ENCODE data around the gene PLD5.
A peak's percentile ranks its signal among the peaks of the same experiment; 100 is the strongest.

PLD5 gene

DNA sequence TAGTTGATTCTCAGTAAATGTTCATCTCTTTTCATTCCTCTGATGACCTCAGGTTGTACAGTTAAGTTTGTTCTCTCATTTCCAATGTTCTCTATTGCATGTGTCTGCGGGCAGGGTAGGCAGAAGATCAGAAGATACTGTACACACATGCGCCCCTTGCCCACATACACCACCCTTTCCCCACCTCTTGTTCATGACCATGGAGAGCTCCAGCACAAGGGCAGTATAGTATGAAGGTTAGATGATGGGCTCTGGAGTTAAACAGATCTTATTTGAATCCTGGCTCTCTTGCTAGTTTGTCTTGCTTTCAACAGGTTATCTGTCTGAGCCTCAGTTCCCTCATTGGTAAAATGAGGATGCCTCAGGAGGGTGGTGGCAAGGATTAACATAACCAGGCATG lies 17.8 kb upstream of the PLD5 start:
- TF ChIP-seq RAD21 (IDR thresholded peaks at IDR 0.05; ENCODE audit: low read depth) = no peak
- TF ChIP-seq, protein P1, sequence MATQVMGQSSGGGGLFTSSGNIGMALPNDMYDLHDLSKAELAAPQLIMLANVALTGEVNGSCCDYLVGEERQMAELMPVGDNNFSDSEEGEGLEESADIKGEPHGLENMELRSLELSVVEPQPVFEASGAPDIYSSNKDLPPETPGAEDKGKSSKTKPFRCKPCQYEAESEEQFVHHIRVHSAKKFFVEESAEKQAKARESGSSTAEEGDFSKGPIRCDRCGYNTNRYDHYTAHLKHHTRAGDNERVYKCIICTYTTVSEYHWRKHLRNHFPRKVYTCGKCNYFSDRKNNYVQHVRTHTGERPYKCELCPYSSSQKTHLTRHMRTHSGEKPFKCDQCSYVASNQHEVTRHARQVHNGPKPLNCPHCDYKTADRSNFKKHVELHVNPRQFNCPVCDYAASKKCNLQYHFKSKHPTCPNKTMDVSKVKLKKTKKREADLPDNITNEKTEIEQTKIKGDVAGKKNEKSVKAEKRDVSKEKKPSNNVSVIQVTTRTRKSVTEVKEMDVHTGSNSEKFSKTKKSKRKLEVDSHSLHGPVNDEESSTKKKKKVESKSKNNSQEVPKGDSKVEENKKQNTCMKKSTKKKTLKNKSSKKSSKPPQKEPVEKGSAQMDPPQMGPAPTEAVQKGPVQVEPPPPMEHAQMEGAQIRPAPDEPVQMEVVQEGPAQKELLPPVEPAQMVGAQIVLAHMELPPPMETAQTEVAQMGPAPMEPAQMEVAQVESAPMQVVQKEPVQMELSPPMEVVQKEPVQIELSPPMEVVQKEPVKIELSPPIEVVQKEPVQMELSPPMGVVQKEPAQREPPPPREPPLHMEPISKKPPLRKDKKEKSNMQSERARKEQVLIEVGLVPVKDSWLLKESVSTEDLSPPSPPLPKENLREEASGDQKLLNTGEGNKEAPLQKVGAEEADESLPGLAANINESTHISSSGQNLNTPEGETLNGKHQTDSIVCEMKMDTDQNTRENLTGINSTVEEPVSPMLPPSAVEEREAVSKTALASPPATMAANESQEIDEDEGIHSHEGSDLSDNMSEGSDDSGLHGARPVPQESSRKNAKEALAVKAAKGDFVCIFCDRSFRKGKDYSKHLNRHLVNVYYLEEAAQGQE (IDR thresholded peaks at IDR 0.05; ENCODE audit: low read depth) = peak; percentile 55

DNA sequence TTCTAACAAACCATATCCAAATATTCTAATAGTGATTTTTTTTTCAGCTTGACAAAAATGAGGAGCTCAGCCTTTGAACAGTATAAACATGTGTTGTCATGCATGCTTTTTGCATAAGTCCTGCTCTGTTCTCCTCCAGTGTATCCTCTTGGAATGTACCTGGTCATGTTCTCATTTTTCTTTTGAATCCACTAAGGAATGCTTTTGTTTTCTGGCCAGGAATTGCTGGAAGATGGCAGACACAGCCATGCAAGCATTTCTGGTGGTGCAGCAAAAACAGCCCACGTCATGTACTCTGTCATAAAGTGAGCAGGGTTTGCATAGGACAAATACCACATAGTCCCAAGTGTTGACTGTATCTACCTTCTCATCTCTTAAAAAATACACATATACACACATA lies 11.5 kb upstream of the PLD5 start:
- TF ChIP-seq RAD21 (IDR thresholded peaks at IDR 0.05; ENCODE audit: low read depth) = no peak
- TF ChIP-seq CREB1 (IDR thresholded peaks at IDR 0.05; ENCODE audit: low read depth) = no peak
- TF ChIP-seq TAF1 (IDR thresholded peaks at IDR 0.05; ENCODE audit: low read depth) = no peak
- TF ChIP-seq ZBTB7A (IDR thresholded peaks at IDR 0.05; ENCODE audit: low read depth) = no peak
- TF ChIP-seq, protein P1 (IDR thresholded peaks at IDR 0.05; ENCODE audit: low read depth) = no peak
- TF ChIP-seq YY1 (IDR thresholded peaks at IDR 0.05; ENCODE audit: low read depth) = no peak
- no peak for TF ChIP-seq EP300 (IDR thresholded peaks at IDR 0.05; ENCODE audit: borderline replicate concordance)

DNA sequence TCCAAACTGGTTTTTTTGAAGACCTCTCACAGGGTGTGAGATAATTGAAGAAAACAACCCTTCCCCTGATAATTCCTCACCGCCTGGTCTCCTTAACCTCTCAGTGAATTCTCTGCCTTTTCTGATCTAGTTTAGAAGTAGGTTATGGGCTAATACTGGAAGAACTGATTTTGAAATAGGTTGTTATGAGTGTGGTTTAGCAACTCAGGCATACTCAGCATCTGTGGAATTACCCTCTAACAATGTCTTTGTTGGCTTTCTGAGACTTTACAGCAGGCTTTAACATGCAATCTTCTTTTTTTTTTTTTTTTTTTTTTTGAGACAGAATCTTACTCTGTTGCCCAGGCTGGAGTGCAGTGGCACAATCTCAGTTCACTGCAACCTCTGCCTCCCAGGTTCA lies 10.3 kb upstream of the PLD5 start:
- TF ChIP-seq, protein P2, sequence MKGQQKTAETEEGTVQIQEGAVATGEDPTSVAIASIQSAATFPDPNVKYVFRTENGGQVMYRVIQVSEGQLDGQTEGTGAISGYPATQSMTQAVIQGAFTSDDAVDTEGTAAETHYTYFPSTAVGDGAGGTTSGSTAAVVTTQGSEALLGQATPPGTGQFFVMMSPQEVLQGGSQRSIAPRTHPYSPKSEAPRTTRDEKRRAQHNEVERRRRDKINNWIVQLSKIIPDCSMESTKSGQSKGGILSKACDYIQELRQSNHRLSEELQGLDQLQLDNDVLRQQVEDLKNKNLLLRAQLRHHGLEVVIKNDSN (IDR thresholded peaks at IDR 0.05) = no peak
- TF ChIP-seq RAD21 (IDR thresholded peaks at IDR 0.05; ENCODE audit: low read depth) (no peak), NFIC (IDR thresholded peaks at IDR 0.05) (no peak), TAF1 (IDR thresholded peaks at IDR 0.05; ENCODE audit: low read depth) (no peak), CEBPB (IDR thresholded peaks at IDR 0.05) (no peak), CREB1 (IDR thresholded peaks at IDR 0.05; ENCODE audit: low read depth) (no peak), EGR1 (IDR thresholded peaks at IDR 0.05) (no peak), ZBTB7A (IDR thresholded peaks at IDR 0.05; ENCODE audit: low read depth) (no peak), EP300 (IDR thresholded peaks at IDR 0.05; ENCODE audit: borderline replicate concordance) (no peak), TCF12 (IDR thresholded peaks at IDR 0.05; ENCODE audit: low read depth) (no peak), YY1 (IDR thresholded peaks at IDR 0.05; ENCODE audit: low read depth) (no peak), FOXM1 (IDR thresholded peaks at IDR 0.05; ENCODE audit: borderline replicate concordance, low read depth) (no peak), TEAD4 (IDR thresholded peaks at IDR 0.05) (no peak)
- TF ChIP-seq, protein P1 (IDR thresholded peaks at IDR 0.05; ENCODE audit: low read depth) = no peak
- TF ChIP-seq, protein P3, sequence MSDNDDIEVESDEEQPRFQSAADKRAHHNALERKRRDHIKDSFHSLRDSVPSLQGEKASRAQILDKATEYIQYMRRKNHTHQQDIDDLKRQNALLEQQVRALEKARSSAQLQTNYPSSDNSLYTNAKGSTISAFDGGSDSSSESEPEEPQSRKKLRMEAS (IDR thresholded peaks at IDR 0.05) = no peak

DNA sequence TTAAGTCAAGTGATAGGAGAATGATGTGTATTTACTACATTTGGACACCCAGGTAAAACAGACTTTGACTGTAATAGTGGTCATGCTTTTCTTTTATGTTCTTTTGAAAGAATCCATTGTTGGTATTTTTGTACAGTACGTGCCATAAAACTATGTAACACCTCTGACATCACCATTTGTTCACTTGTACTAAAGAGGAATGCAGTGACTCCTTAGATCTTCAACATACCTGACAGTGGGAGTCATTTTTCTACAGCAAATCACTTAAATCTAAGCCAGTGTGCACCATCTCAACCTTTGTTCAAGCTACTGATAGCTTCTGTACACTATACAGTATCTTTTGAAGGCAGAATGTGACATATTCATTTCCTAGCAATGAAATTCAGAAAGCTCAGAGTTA lies 6.3 kb upstream of the PLD5 start:
- no peak for TF ChIP-seq TAF1 (IDR thresholded peaks at IDR 0.05; ENCODE audit: low read depth)
- TF ChIP-seq TEAD4 (IDR thresholded peaks at IDR 0.05) = no peak
- no peak for TF ChIP-seq ZBTB7A (IDR thresholded peaks at IDR 0.05; ENCODE audit: low read depth)
- TF ChIP-seq, protein P3 (IDR thresholded peaks at IDR 0.05) = no peak
- no peak for TF ChIP-seq CREB1 (IDR thresholded peaks at IDR 0.05; ENCODE audit: low read depth)
- no peak for TF ChIP-seq CEBPB (IDR thresholded peaks at IDR 0.05)
- TF ChIP-seq, protein P2 (IDR thresholded peaks at IDR 0.05) = no peak
- TF ChIP-seq, protein P1 (IDR thresholded peaks at IDR 0.05; ENCODE audit: low read depth) = no peak
- no peak for TF ChIP-seq RAD21 (IDR thresholded peaks at IDR 0.05; ENCODE audit: low read depth)
- no peak for TF ChIP-seq FOXM1 (IDR thresholded peaks at IDR 0.05; ENCODE audit: borderline replicate concordance, low read depth)
- TF ChIP-seq NFIC (IDR thresholded peaks at IDR 0.05) = no peak
- no peak for TF ChIP-seq EGR1 (IDR thresholded peaks at IDR 0.05)
- no peak for TF ChIP-seq YY1 (IDR thresholded peaks at IDR 0.05; ENCODE audit: low read depth)
- TF ChIP-seq EP300 (IDR thresholded peaks at IDR 0.05; ENCODE audit: borderline replicate concordance) = no peak
